HCT116 (cell line): ENCODE measurements around the gene SIAE.

Source experiments
- EZH2 ChIP-seq: fragments of 200-600 bp; sonication (generic); IDR thresholded peaks from 2 replicates; pipeline ENCODE4 v1.6.1; 2017; ENCODE audit warnings: antibody characterized with exemption, mixed run types
- JUND ChIP-seq: IDR thresholded peaks from 2 replicates; pipeline ENCODE4 v1.6.1; 2012
- POLR2A ChIP-seq: IDR thresholded peaks from 2 replicates; pipeline ENCODE4 v1.7.0; 2011; ENCODE audit warnings: borderline replicate concordance; ENCODE audit not compliant: insufficient read depth, insufficient read length; ENCODE audit errors: extremely low read depth
- POLR2AphosphoS5 ChIP-seq: IDR thresholded peaks from 2 replicates; pipeline ENCODE4 v1.6.1; 2011; ENCODE audit warnings: mild to moderate bottlenecking, low read depth, low read length, moderate library complexity
- RAD21 ChIP-seq: IDR thresholded peaks from 2 replicates; pipeline ENCODE4 v1.6.1; 2012; ENCODE audit warnings: low read depth, mild to moderate bottlenecking
- YY1 ChIP-seq: IDR thresholded peaks from 2 replicates; pipeline ENCODE4 v1.6.1; 2011; ENCODE audit warnings: low read length, low read depth, moderate library complexity, mild to moderate bottlenecking; ENCODE audit not compliant: insufficient replicate concordance; ENCODE audit errors: extremely low read depth
- TF ChIP-seq, protein P1 (sequence below): IDR thresholded peaks from 2 replicates; pipeline ENCODE4 v1.6.1; 2012
- TF ChIP-seq, protein P2 (sequence below), 3 experiments: fragments of 200-600 bp in 1 of 3; sonication (generic) in 1 of 3; IDR thresholded peaks in 2 of 3; conservative IDR thresholded peaks in 1 of 3; 2 replicates each; pipeline ENCODE4 v1.5.1; 2012 to 2017; ENCODE audit warnings: low read depth in 2 of 3, low read length in 2 of 3, antibody characterized with exemption in 1 of 3, borderline replicate concordance in 1 of 3, control low read depth in 1 of 3, mild to moderate bottlenecking in 1 of 3, mixed read lengths in 1 of 3, mixed run types in 1 of 3, moderate library complexity in 1 of 3; ENCODE audit not compliant: insufficient read depth in 1 of 3
- TF ChIP-seq, protein P3 (sequence below): IDR thresholded peaks from 2 replicates; pipeline ENCODE4 v1.6.1; 2012

DNA sequence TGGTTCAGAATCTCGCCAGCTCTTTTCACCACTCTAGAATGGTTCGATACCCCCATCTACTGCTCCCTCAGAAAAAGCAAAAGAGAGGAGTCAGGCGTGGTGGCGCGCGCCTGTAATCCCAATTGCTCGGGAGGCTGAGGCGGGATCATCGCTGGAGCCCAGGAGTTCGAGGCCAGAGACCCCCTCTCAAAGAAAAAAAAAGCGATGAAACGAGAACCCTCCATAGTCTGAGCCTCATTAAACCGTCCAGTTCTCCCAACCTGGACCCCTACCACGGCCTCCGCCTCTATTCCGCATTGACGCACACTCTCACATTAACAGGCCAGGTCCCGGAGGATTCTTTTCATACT, 604 bp upstream of the SIAE start:
- TF ChIP-seq, protein P1, sequence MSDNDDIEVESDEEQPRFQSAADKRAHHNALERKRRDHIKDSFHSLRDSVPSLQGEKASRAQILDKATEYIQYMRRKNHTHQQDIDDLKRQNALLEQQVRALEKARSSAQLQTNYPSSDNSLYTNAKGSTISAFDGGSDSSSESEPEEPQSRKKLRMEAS, result no peak
- TF ChIP-seq, protein P2, sequence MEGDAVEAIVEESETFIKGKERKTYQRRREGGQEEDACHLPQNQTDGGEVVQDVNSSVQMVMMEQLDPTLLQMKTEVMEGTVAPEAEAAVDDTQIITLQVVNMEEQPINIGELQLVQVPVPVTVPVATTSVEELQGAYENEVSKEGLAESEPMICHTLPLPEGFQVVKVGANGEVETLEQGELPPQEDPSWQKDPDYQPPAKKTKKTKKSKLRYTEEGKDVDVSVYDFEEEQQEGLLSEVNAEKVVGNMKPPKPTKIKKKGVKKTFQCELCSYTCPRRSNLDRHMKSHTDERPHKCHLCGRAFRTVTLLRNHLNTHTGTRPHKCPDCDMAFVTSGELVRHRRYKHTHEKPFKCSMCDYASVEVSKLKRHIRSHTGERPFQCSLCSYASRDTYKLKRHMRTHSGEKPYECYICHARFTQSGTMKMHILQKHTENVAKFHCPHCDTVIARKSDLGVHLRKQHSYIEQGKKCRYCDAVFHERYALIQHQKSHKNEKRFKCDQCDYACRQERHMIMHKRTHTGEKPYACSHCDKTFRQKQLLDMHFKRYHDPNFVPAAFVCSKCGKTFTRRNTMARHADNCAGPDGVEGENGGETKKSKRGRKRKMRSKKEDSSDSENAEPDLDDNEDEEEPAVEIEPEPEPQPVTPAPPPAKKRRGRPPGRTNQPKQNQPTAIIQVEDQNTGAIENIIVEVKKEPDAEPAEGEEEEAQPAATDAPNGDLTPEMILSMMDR (IDR thresholded peaks at IDR 0.05 in 2 of 3, conservative IDR thresholded peaks at IDR 0.05 in 1 of 3; ENCODE audit: borderline replicate concordance in 1 of 3, insufficient read depth in 1 of 3, low read depth in 2 of 3, low read length in 2 of 3), result no peak
- TF ChIP-seq EZH2 (no peak), POLR2A (no peak), POLR2AphosphoS5 (no peak), YY1 (no peak), RAD21 (no peak), JUND (no peak)
- TF ChIP-seq, protein P3, sequence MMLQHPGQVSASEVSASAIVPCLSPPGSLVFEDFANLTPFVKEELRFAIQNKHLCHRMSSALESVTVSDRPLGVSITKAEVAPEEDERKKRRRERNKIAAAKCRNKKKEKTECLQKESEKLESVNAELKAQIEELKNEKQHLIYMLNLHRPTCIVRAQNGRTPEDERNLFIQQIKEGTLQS, result no peak
